ENCODE results near the gene CASZ1.
A peak's percentile ranks its signal among the peaks of the same experiment; 100 is the strongest.

The CASZ1 gene

GRCh38 chr1:10701145-10701544 lies 95.3 kb downstream of the CASZ1 start:
- Mint-ChIP-seq H3K4me3 (no peak overlapping the region), H3K36me3 (no peaks in the 10 kb centered on the region), H3K27me3 (peaks cover 6 to 40% of the 10 kb centered on the region in 2 donors), H3K9me3 (no peaks in the 10 kb centered on the region), H3K4me1 (peaks cover under 1 to 8% of the 10 kb centered on the region in 2 donors), H3K27ac (no peak overlapping the region)
- ATAC-seq (replicated peaks) (no peak), DNase-seq (no peak)

- H3K9me3 Mint-ChIP-seq: no peaks in the 10 kb centered on the region
- peaks cover 4 to 20% of the 10 kb centered on the region in 2 donors for H3K4me1 Mint-ChIP-seq
- ATAC-seq (replicated peaks) (no peak), DNase-seq (no peak)
- no peaks in the 10 kb centered on the region for H3K36me3 Mint-ChIP-seq
- peaks cover 6 to 50% of the 10 kb centered on the region in 2 donors for H3K27me3 Mint-ChIP-seq
- H3K27ac Mint-ChIP-seq: no peak overlapping the region
- no peak overlapping the region for H3K4me3 Mint-ChIP-seq
Measured at GRCh38 chr1:10699470-10699835, 97.0 kb downstream of the CASZ1 start.

GRCh38 chr1:10698726-10699469 lies 97.5 kb downstream of the CASZ1 start:
- ATAC-seq (replicated peaks): no peak
- H3K4me3 Mint-ChIP-seq: no peak overlapping the region
- no peak overlapping the region for H3K27ac Mint-ChIP-seq
- no peaks in the 10 kb centered on the region for H3K36me3 Mint-ChIP-seq
- H3K9me3 Mint-ChIP-seq: no peaks in the 10 kb centered on the region
- peaks cover 3 to 45% of the 10 kb centered on the region in 2 donors for H3K27me3 Mint-ChIP-seq
- no peak for DNase-seq
- H3K4me1 Mint-ChIP-seq: peaks cover 4 to 20% of the 10 kb centered on the region in 2 donors

- H3K4me3 Mint-ChIP-seq: no peak overlapping the region
- no peak overlapping the region for H3K27ac Mint-ChIP-seq
- peaks cover 5 to 6% of the 10 kb centered on the region in 2 donors for H3K36me3 Mint-ChIP-seq
- DNase-seq: no peak
- H3K9me3 Mint-ChIP-seq: no peaks in the 10 kb centered on the region
- no peak for ATAC-seq (replicated peaks)
- peaks cover 11 to 30% of the 10 kb centered on the region in 2 donors for H3K4me1 Mint-ChIP-seq
- peaks cover 0 to 36% of the 10 kb centered on the region in 2 donors for H3K27me3 Mint-ChIP-seq
Measured at GRCh38 chr1:10697621-10698160, 98.8 kb downstream of the CASZ1 start.

GRCh38 chr1:10696977-10697376 lies 99.5 kb downstream of the CASZ1 start:
- Mint-ChIP-seq H3K27me3 (peaks cover 0 to 29% of the 10 kb centered on the region in 2 donors), H3K27ac (no peak overlapping the region), H3K36me3 (peaks cover 6 to 7% of the 10 kb centered on the region in 2 donors), H3K9me3 (no peaks in the 10 kb centered on the region), H3K4me1 (peaks cover 16 to 37% of the 10 kb centered on the region in 2 donors), H3K4me3 (no peak overlapping the region)
- ATAC-seq (replicated peaks): no peak
- DNase-seq: no peak

- DNase-seq: peak; percentile 67
- Mint-ChIP-seq H3K4me3 (peak overlapping the region; percentile 83 to 86), H3K9me3 (no peaks in the 10 kb centered on the region), H3K36me3 (peaks cover 6 to 12% of the 10 kb centered on the region in 2 donors), H3K4me1 (peaks cover 26 to 58% of the 10 kb centered on the region in 2 donors), H3K27me3 (peaks cover 0 to 26% of the 10 kb centered on the region in 2 donors), H3K27ac (peak overlapping the region; percentile 91)
- peak; percentile 62 to 68 for ATAC-seq (replicated peaks)
Measured at GRCh38 chr1:10694633-10695627, 101.5 kb downstream of the CASZ1 start.

- DNase-seq: no peak
- H3K27me3 Mint-ChIP-seq: peaks cover 0 to 21% of the 10 kb centered on the region in 2 donors
- peak overlapping the region; percentile 91 for H3K27ac Mint-ChIP-seq
Measured at GRCh38 chr1:10694274-10694632, 102.2 kb downstream of the CASZ1 start.

GRCh38 chr1:10693497-10694273 lies 102.8 kb downstream of the CASZ1 start:
- no peaks in the 10 kb centered on the region for H3K9me3 Mint-ChIP-seq
- H3K4me1 Mint-ChIP-seq: peaks cover 32 to 68% of the 10 kb centered on the region in 2 donors
- H3K36me3 Mint-ChIP-seq: peaks cover 6 to 20% of the 10 kb centered on the region in 2 donors
- peak overlapping the region; percentile 85 for H3K27ac Mint-ChIP-seq
- H3K27me3 Mint-ChIP-seq: peaks cover 0 to 21% of the 10 kb centered on the region in 2 donors
- peak; percentile 38 for DNase-seq
- peak; percentile 24 for ATAC-seq (replicated peaks)
- H3K4me3 Mint-ChIP-seq: peak overlapping the region; percentile 82 to 90

More at GRCh38 chr1:10694274-10694632, 102.2 kb downstream of the CASZ1 start:
- Mint-ChIP-seq H3K4me3 (peak overlapping the region; percentile 78 to 90), H3K4me1 (peaks cover 31 to 64% of the 10 kb centered on the region in 2 donors), H3K36me3 (peaks cover 6 to 15% of the 10 kb centered on the region in 2 donors), H3K9me3 (no peaks in the 10 kb centered on the region)
- ATAC-seq (replicated peaks): peak; percentile 63 to 70

- DNase-seq (no peak), ATAC-seq (replicated peaks) (no peak)
- no peaks in the 10 kb centered on the region for H3K9me3 Mint-ChIP-seq
- H3K27me3 Mint-ChIP-seq: peaks cover 0 to 21% of the 10 kb centered on the region in 2 donors
- H3K27ac Mint-ChIP-seq: peak overlapping the region; percentile 85
- peak overlapping the region; percentile 82 to 90 for H3K4me3 Mint-ChIP-seq
- H3K4me1 Mint-ChIP-seq: peaks cover 35 to 72% of the 10 kb centered on the region in 2 donors
- H3K36me3 Mint-ChIP-seq: peaks cover 6 to 22% of the 10 kb centered on the region in 2 donors
Measured at GRCh38 chr1:10693152-10693496, 103.3 kb downstream of the CASZ1 start.

GRCh38 chr1:10692401-10693021 lies 103.9 kb downstream of the CASZ1 start:
- Mint-ChIP-seq H3K4me1 (peaks cover 38 to 79% of the 10 kb centered on the region in 2 donors), H3K9me3 (no peaks in the 10 kb centered on the region), H3K27me3 (peaks cover 0 to 18% of the 10 kb centered on the region in 2 donors), H3K4me3 (peak overlapping the region; percentile 82 to 90), H3K36me3 (peaks cover 6 to 26% of the 10 kb centered on the region in 2 donors), H3K27ac (peak overlapping the region; percentile 85)
- peak; percentile 66 for DNase-seq
- ATAC-seq (replicated peaks): peak; percentile 67 to 69

- H3K4me1 Mint-ChIP-seq: peaks cover 45 to 84% of the 10 kb centered on the region in 2 donors
- DNase-seq: peak; percentile 27
- peaks cover 0 to 16% of the 10 kb centered on the region in 2 donors for H3K27me3 Mint-ChIP-seq
- H3K27ac Mint-ChIP-seq: peak overlapping the region; percentile 73
- no peaks in the 10 kb centered on the region for H3K9me3 Mint-ChIP-seq
- H3K4me3 Mint-ChIP-seq: peak overlapping the region; percentile 32 to 90
- peaks cover 6 to 26% of the 10 kb centered on the region in 2 donors for H3K36me3 Mint-ChIP-seq
- ATAC-seq (replicated peaks): peak in 1 of 2 donors; percentile 38
Measured at GRCh38 chr1:10691740-10692125, 104.7 kb downstream of the CASZ1 start.

GRCh38 chr1:10691075-10691739 lies 105.2 kb downstream of the CASZ1 start:
- DNase-seq (no peak), ATAC-seq (replicated peaks) (no peak)
- Mint-ChIP-seq H3K4me1 (peaks cover 45 to 81% of the 10 kb centered on the region in 2 donors), H3K27ac (peak overlapping the region; percentile 88), H3K36me3 (peaks cover 9 to 26% of the 10 kb centered on the region in 2 donors), H3K27me3 (peaks cover 0 to 11% of the 10 kb centered on the region in 2 donors), H3K4me3 (no peak overlapping the region), H3K9me3 (no peaks in the 10 kb centered on the region)

- Mint-ChIP-seq H3K27me3 (peaks cover 0 to 3% of the 10 kb centered on the region in 2 donors), H3K27ac (peak overlapping the region; percentile 22), H3K9me3 (no peaks in the 10 kb centered on the region), H3K4me3 (no peak overlapping the region), H3K36me3 (peaks cover 11 to 26% of the 10 kb centered on the region in 2 donors), H3K4me1 (peaks cover 43 to 78% of the 10 kb centered on the region in 2 donors)
- no peak for DNase-seq
- no peak for ATAC-seq (replicated peaks)
Measured at GRCh38 chr1:10690484-10690883, 106.0 kb downstream of the CASZ1 start.
